ENCODE measurements around the gene APOH.

DNA sequence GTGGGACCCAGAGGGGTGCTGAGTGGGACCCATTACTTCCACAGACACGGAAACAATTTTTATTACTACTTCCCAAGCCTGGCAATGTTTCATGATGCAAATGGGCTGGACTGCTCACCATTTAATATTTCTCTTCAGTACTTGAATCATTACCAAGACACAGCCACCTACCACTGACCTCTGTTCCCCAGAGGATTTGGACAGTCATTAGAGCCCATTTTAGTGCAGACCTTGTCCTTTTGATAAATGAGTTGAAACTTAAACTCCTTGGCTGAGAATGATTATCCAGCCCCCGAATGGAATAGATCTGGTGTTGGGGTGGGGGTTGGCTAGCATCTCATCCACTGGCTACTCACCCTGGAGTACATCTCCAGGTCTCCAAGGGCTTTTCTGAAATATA lies 33.6 kb upstream of the APOH start:
- TF ChIP-seq, protein P1, sequence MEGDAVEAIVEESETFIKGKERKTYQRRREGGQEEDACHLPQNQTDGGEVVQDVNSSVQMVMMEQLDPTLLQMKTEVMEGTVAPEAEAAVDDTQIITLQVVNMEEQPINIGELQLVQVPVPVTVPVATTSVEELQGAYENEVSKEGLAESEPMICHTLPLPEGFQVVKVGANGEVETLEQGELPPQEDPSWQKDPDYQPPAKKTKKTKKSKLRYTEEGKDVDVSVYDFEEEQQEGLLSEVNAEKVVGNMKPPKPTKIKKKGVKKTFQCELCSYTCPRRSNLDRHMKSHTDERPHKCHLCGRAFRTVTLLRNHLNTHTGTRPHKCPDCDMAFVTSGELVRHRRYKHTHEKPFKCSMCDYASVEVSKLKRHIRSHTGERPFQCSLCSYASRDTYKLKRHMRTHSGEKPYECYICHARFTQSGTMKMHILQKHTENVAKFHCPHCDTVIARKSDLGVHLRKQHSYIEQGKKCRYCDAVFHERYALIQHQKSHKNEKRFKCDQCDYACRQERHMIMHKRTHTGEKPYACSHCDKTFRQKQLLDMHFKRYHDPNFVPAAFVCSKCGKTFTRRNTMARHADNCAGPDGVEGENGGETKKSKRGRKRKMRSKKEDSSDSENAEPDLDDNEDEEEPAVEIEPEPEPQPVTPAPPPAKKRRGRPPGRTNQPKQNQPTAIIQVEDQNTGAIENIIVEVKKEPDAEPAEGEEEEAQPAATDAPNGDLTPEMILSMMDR (IDR thresholded peaks at IDR 0.05) = no peak
- TF ChIP-seq EZH2phosphoT487 (IDR thresholded peaks at IDR 0.05; ENCODE audit: borderline replicate concordance, low read depth) (no peak), JUND (IDR thresholded peaks at IDR 0.05) (no peak), POLR2AphosphoS5 (IDR thresholded peaks at IDR 0.05; ENCODE audit: low read depth, low read length) (no peak), FOXM1 (IDR thresholded peaks at IDR 0.05; ENCODE audit: low read depth) (no peak), YY1 (IDR thresholded peaks at IDR 0.05; ENCODE audit: low read depth) (no peak)
- TF ChIP-seq, protein P2, sequence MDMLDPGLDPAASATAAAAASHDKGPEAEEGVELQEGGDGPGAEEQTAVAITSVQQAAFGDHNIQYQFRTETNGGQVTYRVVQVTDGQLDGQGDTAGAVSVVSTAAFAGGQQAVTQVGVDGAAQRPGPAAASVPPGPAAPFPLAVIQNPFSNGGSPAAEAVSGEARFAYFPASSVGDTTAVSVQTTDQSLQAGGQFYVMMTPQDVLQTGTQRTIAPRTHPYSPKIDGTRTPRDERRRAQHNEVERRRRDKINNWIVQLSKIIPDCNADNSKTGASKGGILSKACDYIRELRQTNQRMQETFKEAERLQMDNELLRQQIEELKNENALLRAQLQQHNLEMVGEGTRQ (IDR thresholded peaks at IDR 0.05; ENCODE audit: borderline replicate concordance, low read depth, low read length) = no peak

All from SK-N-SH (cell line).